GM10248 (cell line): Measurements from ENCODE around the gene SEPTIN5.

ENCODE experiments used
- CTCF ChIA-PET: fragments of 300-600 bp; sonication (Branson Sonifier 250); formaldehyde crosslinking; extraction: SDS; loops from one replicate; lab custom pipeline; 2021; ENCODE audit warnings: antibody characterized with exemption; lab: Yijun Ruan, JAX
- POLR2A ChIA-PET: fragments of 350-650 bp; sonication (Branson Sonifier 250); formaldehyde crosslinking; extraction: SDS; loops from one replicate; lab custom pipeline; 2020; ENCODE audit warnings: antibody characterized with exemption; lab: Yijun Ruan, JAX
- DNase-seq: peaks from one replicate; pipeline ENCODE4 v3.0.0; 2012; ENCODE audit errors: extremely low spot score
- TF ChIP-seq, protein P1 (sequence below): IDR thresholded peaks from 2 replicates; pipeline ENCODE4 v1.5.1; 2012; ENCODE audit warnings: mild to moderate bottlenecking, low read depth; ENCODE audit errors: extremely low read depth, missing control alignments, control extremely low read depth

SEPTIN5 gene

DNA sequence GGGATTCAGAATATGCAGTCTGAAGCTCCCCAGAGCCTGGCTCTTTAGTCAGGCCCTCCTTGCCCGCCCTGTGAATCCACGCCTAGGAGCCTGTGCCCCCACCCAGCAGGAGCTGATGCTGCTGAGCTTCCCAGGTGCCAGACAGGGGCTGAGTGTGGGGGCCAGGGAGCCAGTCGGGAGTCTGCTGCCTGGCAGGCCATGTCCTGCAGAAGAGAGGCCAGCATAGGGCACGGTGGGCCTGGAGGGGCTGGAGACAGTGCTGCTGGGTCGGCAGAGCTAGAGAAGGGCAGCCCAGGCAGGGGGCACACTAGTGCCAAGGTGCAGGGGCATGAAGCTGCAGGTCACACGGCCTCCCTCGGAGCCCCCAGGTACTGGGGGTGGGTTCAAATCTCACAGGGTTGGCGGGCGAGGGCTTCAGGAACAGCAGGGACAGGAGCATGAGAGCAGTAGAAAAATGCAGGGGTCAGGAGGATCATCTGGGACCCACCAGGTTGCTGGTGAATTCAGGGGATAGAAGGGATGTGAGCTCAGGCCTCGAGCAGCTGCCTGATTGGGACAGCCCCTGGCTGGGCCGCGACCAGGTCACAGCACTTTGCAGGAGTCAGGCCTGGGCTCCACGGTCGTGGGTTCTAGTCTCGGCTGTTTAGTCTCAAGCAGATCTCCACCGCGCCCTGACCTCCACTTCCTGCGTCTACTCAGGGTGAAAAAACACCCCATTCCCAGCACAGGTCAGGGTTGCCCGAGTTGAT, 4.1 kb upstream of the SEPTIN5 start:
- TF ChIP-seq, protein P1, sequence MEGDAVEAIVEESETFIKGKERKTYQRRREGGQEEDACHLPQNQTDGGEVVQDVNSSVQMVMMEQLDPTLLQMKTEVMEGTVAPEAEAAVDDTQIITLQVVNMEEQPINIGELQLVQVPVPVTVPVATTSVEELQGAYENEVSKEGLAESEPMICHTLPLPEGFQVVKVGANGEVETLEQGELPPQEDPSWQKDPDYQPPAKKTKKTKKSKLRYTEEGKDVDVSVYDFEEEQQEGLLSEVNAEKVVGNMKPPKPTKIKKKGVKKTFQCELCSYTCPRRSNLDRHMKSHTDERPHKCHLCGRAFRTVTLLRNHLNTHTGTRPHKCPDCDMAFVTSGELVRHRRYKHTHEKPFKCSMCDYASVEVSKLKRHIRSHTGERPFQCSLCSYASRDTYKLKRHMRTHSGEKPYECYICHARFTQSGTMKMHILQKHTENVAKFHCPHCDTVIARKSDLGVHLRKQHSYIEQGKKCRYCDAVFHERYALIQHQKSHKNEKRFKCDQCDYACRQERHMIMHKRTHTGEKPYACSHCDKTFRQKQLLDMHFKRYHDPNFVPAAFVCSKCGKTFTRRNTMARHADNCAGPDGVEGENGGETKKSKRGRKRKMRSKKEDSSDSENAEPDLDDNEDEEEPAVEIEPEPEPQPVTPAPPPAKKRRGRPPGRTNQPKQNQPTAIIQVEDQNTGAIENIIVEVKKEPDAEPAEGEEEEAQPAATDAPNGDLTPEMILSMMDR = no peak
- CTCF ChIA-PET = interaction anchor here (1.8 kb wide), 2 partner anchors 20 to 31 kb away, joined by 5 to 6 read pairs; no protein-coding TSS in a partner anchor
- POLR2A ChIA-PET = no interaction called here
- DNase-seq = no peak

GRCh38 chr22:19710769-19711106, 3.6 kb upstream of the SEPTIN5 start:
- ChIA-PET POLR2A (no interaction called here), CTCF (interaction anchor here (1.8 kb wide), 2 partner anchors 20 to 31 kb away, joined by 5 to 6 read pairs; no protein-coding TSS in a partner anchor)
- DNase-seq = no peak
- TF ChIP-seq, protein P1 = no peak

GRCh38 chr22:19713245-19713644, 1.1 kb upstream of the SEPTIN5 start:
- DNase-seq = no peak
- POLR2A ChIA-PET = no interaction called here
- CTCF ChIA-PET = interaction anchor here (0.9 kb wide), 1 partner anchor 197 kb away, joined by 4 read pairs; no protein-coding TSS in a partner anchor
- TF ChIP-seq, protein P1 = no peak

- ChIA-PET POLR2A (no interaction called here), CTCF (no interaction called here)
- no peak for DNase-seq
- TF ChIP-seq, protein P1 = no peak
These were observed 522 bp upstream of the SEPTIN5 start for GRCh38 chr22:19713650-19714311.

GRCh38 chr22:19715188-19715930, 1.1 kb downstream of the SEPTIN5 start:
- CTCF ChIA-PET = interaction anchor here (2.6 kb wide), 1 partner anchor 16 kb away, joined by 16 read pairs; no protein-coding TSS in a partner anchor
- POLR2A ChIA-PET = no interaction called here
- TF ChIP-seq, protein P1 = no peak
- no peak for DNase-seq
